GM23248 (cell line): ENCODE measurements around the gene OPHN1.

Source experiments
- EZH2 ChIP-seq: fragments of 200-600 bp; sonication (generic); IDR thresholded peaks from 2 replicates; pipeline ENCODE4 v1.6.1; 2018; ENCODE audit warnings: antibody characterized with exemption, mild to moderate bottlenecking; ENCODE audit not compliant: insufficient read depth, poor library complexity, severe bottlenecking
- EZH2phosphoT487 ChIP-seq: fragments of 200-600 bp; sonication (generic); IDR thresholded peaks from 2 replicates; pipeline ENCODE4 v1.6.1; 2018; ENCODE audit warnings: antibody characterized with exemption, moderate library complexity, mild to moderate bottlenecking, low read depth; ENCODE audit not compliant: insufficient read depth

- TF ChIP-seq EZH2phosphoT487, result no peak
- TF ChIP-seq EZH2, result no peak
These were observed 6.0 kb upstream of the OPHN1 start for GRCh38 chrX:68439341-68439740.
